ENCODE data around the gene STXBP5L.
"Not testable (repeated sequence)": the region's sequence is repeated elsewhere in the genome, so short reads cannot be mapped to it uniquely, and the experiment has no call there.

Gene STXBP5L

DNA sequence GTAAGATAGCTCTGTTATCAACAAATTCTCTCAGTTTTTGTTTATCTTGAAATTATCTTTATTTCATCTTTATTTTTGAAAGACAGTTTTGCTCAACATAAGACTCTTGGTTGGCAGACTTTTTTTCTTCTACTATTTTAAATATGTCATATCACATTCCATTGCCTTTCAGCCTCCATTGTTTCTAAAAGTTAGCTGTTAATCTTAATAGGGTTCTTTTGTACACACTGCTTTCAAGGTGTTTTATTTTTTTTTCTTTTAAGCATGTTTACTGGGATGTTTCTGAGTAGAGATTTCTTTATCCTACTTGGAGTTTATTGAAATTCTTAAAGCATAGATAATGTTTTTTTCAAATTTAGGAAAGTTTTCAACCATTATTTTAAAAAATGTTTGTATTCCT is 294.6 kb downstream of the STXBP5L start:
- TF ChIP-seq, protein P1, sequence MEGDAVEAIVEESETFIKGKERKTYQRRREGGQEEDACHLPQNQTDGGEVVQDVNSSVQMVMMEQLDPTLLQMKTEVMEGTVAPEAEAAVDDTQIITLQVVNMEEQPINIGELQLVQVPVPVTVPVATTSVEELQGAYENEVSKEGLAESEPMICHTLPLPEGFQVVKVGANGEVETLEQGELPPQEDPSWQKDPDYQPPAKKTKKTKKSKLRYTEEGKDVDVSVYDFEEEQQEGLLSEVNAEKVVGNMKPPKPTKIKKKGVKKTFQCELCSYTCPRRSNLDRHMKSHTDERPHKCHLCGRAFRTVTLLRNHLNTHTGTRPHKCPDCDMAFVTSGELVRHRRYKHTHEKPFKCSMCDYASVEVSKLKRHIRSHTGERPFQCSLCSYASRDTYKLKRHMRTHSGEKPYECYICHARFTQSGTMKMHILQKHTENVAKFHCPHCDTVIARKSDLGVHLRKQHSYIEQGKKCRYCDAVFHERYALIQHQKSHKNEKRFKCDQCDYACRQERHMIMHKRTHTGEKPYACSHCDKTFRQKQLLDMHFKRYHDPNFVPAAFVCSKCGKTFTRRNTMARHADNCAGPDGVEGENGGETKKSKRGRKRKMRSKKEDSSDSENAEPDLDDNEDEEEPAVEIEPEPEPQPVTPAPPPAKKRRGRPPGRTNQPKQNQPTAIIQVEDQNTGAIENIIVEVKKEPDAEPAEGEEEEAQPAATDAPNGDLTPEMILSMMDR (IDR thresholded peaks at IDR 0.05; ENCODE audit: insufficient read depth, low read length, poor library complexity, severe bottlenecking) = no peak
- H3K4me3 ChIP-seq (replicated peaks; ENCODE audit: low read depth, low read length) = no peak overlapping the region
- DNase-seq (ENCODE audit: extremely low read depth, insufficient read length) = no peak
- H3K27me3 ChIP-seq (replicated peaks; ENCODE audit: control insufficient read depth, insufficient read depth, low read length) = no peaks in the 10 kb centered on the region
- no peaks in the 10 kb centered on the region for H3K36me3 ChIP-seq (ENCODE audit: control insufficient read depth, insufficient read depth, low read length)

DNA sequence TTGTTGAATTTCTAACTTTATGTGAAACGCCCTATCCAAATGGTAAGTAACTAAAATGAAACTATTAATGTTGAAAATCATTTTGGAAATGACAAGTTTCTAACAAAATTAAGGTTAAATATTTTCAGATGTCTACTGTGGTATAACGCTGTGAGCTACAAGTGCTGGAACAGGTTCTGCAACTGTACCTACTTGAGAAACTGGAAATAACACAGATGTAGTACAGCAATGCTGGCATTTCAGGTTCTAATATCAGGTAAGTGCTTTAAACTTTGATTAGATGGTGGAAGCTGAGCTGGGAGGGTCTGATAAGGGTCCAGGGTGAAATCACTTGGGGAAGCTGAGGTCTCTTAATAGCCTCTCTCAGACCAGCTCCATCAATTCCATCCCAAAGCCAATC is 315.1 kb downstream of the STXBP5L start:
- DNase-seq (ENCODE audit: extremely low read depth, insufficient read length) = no peak
- Histone ChIP-seq H3K36me3 (ENCODE audit: control insufficient read depth, insufficient read depth, low read length) (no peaks in the 10 kb centered on the region), H3K4me3 (replicated peaks; ENCODE audit: low read depth, low read length) (no peak overlapping the region), H3K27me3 (replicated peaks; ENCODE audit: control insufficient read depth, insufficient read depth, low read length) (no peaks in the 10 kb centered on the region)
- TF ChIP-seq, protein P1 (IDR thresholded peaks at IDR 0.05; ENCODE audit: insufficient read depth, low read length, poor library complexity, severe bottlenecking) = no peak

DNA sequence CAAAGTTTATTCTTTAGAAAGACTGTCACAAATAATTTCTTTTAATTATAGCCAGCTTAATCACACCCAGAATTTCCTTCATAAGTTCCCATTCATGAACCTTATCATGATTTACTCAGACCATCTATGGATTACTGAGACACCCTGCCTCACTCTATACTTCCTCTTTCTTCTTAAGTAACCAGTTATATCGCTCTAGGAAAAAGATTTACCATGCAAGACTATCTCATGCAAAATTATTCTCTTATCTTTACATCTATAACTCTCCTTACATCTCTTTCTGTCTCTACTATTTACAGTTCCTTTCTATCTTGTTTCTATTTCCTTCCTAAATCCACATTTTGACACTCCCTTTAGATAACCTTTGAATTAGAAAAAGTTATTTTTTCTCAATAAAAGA is 321.0 kb downstream of the STXBP5L start:
- Histone ChIP-seq H3K36me3 (ENCODE audit: control insufficient read depth, insufficient read depth, low read length) (no peaks in the 10 kb centered on the region), H3K27me3 (replicated peaks; ENCODE audit: control insufficient read depth, insufficient read depth, low read length) (no peaks in the 10 kb centered on the region), H3K4me3 (replicated peaks; ENCODE audit: low read depth, low read length) (no peak overlapping the region)
- TF ChIP-seq, protein P1 (IDR thresholded peaks at IDR 0.05; ENCODE audit: insufficient read depth, low read length, poor library complexity, severe bottlenecking) = no peak
- DNase-seq (ENCODE audit: extremely low read depth, insufficient read length) = no peak

DNA sequence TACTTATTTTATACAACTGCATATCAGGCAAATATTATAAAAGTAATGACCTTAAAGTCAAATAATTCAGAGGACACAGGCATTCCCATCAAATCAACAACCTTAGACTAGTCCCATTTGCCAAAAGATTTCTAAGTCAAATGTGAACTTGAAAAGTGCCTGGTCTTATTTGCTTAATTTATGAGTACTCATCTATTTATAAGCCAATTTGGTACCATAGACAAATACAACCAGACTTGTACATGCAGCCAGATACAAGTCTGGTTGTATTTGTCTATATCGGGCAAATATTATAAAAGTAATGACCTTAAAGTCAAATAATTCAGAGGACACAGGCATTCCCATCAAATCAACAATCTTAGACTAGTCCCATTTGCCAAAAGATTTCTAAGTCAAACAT is 322.2 kb downstream of the STXBP5L start:
- H3K36me3 ChIP-seq (ENCODE audit: control insufficient read depth, insufficient read depth, low read length); H3K27me3 ChIP-seq (replicated peaks; ENCODE audit: control insufficient read depth, insufficient read depth, low read length); DNase-seq (ENCODE audit: extremely low read depth, insufficient read length); H3K4me3 ChIP-seq (replicated peaks; ENCODE audit: low read depth, low read length): not testable (repeated sequence)

DNA sequence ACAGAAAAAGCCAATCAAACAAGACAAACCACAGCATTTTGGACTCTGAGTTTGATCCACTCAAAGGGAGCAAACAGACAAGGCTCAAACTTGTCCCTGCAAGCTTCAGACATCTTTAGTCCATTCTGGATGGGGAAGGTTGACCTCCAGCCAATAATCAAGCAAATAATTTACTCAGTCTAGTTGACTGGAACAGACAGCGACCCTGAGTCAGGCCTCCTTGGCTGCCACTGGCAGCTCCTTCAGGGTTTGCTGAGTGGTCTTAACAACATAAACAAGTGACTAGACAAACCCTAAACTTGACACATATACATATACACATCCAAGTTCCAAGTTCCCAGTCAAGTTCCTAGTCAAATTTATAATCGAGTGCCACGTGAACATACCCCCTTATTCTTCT is 323.9 kb downstream of the STXBP5L start:
- H3K4me3 ChIP-seq (replicated peaks; ENCODE audit: low read depth, low read length) = no peak overlapping the region
- H3K36me3 ChIP-seq (ENCODE audit: control insufficient read depth, insufficient read depth, low read length) = no peaks in the 10 kb centered on the region
- TF ChIP-seq, protein P1 (IDR thresholded peaks at IDR 0.05; ENCODE audit: insufficient read depth, low read length, poor library complexity, severe bottlenecking) = no peak
- no peaks in the 10 kb centered on the region for H3K27me3 ChIP-seq (replicated peaks; ENCODE audit: control insufficient read depth, insufficient read depth, low read length)
- no peak for DNase-seq (ENCODE audit: extremely low read depth, insufficient read length)

DNA sequence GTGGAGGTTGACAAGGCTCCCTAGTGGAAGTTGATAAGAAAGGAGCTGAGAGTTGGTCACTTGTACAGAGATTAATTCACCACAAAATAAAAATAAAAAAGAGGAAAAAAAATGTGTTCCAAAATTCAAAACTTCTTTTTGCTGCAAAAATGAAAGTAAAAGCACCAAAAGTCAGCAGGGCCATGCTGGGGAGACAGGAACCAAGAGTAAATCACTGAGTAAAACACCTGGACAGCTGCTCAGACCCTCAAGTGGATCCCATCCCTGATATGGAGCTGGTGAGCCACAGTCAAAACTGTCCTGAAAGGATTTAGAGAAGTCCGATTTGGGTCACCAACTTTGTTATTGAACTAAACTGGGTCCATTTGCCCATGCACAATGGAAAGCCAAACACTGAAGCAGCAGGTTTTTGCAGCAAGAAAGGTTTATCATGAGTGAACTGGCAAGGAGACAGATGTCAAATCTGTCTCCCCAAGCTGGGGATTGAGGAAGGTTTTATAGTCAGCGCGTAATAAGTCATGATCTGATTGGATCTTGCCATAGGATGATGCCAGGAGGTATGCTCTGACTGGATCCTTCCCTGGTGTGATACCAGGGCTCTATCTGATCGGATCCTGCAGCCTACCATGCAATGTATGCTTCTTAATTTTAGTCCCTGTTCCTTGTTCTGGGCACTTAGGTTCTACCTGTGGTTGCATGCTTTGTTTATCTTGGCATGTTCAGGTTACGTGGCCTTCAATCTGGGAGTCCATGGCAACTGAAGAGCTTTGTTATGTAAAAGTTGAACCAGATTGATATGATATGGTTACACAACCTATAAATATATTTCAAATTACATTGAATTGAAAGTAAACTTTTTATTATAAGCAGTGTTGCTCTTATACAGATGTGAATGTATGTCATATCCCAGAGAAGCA is 324.6 kb downstream of the STXBP5L start:
- TF ChIP-seq, protein P1 (IDR thresholded peaks at IDR 0.05; ENCODE audit: insufficient read depth, low read length, poor library complexity, severe bottlenecking) = no peak
- DNase-seq (ENCODE audit: extremely low read depth, insufficient read length) = no peak
- Histone ChIP-seq H3K4me3 (replicated peaks; ENCODE audit: low read depth, low read length) (no peak overlapping the region), H3K27me3 (replicated peaks; ENCODE audit: control insufficient read depth, insufficient read depth, low read length) (no peaks in the 10 kb centered on the region), H3K36me3 (ENCODE audit: control insufficient read depth, insufficient read depth, low read length) (no peaks in the 10 kb centered on the region)

All from GM06990 (cell line).